Peyer's patch (tissue), 4 donors: ENCODE measurements around the gene PHF21B.

Experiments used
- POLR2A ChIP-seq, 2 donors: fragments of 450-650 bp; IDR thresholded peaks; one replicate each; pipeline ENCODE4 v1.5.1; 2017; ENCODE audit warnings: antibody characterized with exemption in 2 of 2, mild to moderate bottlenecking in 2 of 2, moderate library complexity in 2 of 2
- TF ChIP-seq, protein P1 (sequence below), 6 experiments: fragments of 450-650 bp in 4 of 6; fragments of 200-600 bp in 2 of 6; sonication (generic) in 1 of 6; IDR thresholded peaks; one replicate each; pipeline ENCODE4 v1.5.1; 2017 to 2019; ENCODE audit warnings: antibody characterized with exemption in 6 of 6, mild to moderate bottlenecking in 3 of 6, moderate library complexity in 1 of 6

DNA sequence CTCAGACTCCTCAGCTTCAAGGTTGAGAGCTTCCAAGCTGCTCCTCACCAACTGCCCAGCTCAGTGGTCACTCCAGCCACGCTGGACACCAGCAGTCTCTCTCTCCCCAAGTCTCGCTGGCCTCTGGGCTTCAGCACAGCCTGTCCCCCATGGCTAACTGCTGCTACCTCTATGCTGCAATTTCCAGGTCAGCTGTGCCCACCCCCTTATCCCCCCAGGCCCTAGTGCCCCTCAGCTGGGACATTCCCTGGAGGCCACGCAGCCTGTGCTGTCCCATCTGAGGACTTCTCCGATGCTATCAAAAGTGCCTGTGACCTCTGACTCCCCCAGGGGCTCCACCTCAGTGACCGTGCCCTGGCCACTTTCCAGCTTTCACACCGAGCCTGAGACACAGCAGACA lies 37.5 kb upstream of the PHF21B start:
- TF ChIP-seq, protein P1, sequence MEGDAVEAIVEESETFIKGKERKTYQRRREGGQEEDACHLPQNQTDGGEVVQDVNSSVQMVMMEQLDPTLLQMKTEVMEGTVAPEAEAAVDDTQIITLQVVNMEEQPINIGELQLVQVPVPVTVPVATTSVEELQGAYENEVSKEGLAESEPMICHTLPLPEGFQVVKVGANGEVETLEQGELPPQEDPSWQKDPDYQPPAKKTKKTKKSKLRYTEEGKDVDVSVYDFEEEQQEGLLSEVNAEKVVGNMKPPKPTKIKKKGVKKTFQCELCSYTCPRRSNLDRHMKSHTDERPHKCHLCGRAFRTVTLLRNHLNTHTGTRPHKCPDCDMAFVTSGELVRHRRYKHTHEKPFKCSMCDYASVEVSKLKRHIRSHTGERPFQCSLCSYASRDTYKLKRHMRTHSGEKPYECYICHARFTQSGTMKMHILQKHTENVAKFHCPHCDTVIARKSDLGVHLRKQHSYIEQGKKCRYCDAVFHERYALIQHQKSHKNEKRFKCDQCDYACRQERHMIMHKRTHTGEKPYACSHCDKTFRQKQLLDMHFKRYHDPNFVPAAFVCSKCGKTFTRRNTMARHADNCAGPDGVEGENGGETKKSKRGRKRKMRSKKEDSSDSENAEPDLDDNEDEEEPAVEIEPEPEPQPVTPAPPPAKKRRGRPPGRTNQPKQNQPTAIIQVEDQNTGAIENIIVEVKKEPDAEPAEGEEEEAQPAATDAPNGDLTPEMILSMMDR (IDR thresholded peaks at IDR 0.05) = no peak
- no peak for TF ChIP-seq POLR2A (IDR thresholded peaks at IDR 0.05)
